Neuronal stem cell (in vitro differentiated cells): Measurements from ENCODE around the gene NPC1L1.

ENCODE experiments used
- DNase-seq: peaks from one replicate; pipeline ENCODE4 v3.0.0-alpha.2; 2013; ENCODE audit warnings: low spot score
- H2AFZ ChIP-seq: one replicate; pipeline ENCODE4 v1.6.1; 2013; ENCODE audit warnings: mild to moderate bottlenecking, low read length, inconsistent platforms
- H2AK5ac ChIP-seq: 2 replicates; pipeline ENCODE4 v1.6.1; 2013; ENCODE audit warnings: low read depth, mild to moderate bottlenecking, inconsistent platforms, low read length, moderate library complexity, mixed read lengths
- H2BK120ac ChIP-seq: 2 replicates; pipeline ENCODE4 v1.6.1; 2013; ENCODE audit warnings: low read depth, mild to moderate bottlenecking, inconsistent platforms, low read length, moderate library complexity, mixed read lengths
- H2BK12ac ChIP-seq: one replicate; pipeline ENCODE4 v1.6.1; 2013; ENCODE audit warnings: low read length, inconsistent platforms
- H2BK15ac ChIP-seq: 2 replicates; pipeline ENCODE4 v1.6.1; 2013; ENCODE audit warnings: mild to moderate bottlenecking, low read length, inconsistent platforms, mixed read lengths
- H2BK5ac ChIP-seq: one replicate; pipeline ENCODE4 v1.6.1; 2013; ENCODE audit warnings: inconsistent platforms, mild to moderate bottlenecking, low read length, moderate library complexity
- H3K14ac ChIP-seq: one replicate; pipeline ENCODE4 v1.6.1; 2013; ENCODE audit warnings: low read length, inconsistent platforms
- H3K18ac ChIP-seq: 2 replicates; pipeline ENCODE4 v1.6.1; 2013; ENCODE audit warnings: low read length, inconsistent platforms
- H3K23ac ChIP-seq: 2 replicates; pipeline ENCODE4 v1.6.1; 2013; ENCODE audit warnings: low read depth, mild to moderate bottlenecking, mixed read lengths, low read length, inconsistent platforms; ENCODE audit not compliant: poor library complexity
- H3K27ac ChIP-seq: replicated peaks from 3 replicates; pipeline ENCODE4 v1.5.1; 2013; ENCODE audit warnings: low read length, inconsistent platforms
- H3K27me3 ChIP-seq, 3 experiments: 2 replicates each; pipeline ENCODE4 v1.6.1; 2013; ENCODE audit warnings: low read length in 3 of 3, mild to moderate bottlenecking in 2 of 3, inconsistent platforms in 1 of 3, low read depth in 1 of 3, mixed read lengths in 1 of 3, moderate library complexity in 1 of 3; ENCODE audit not compliant: control insufficient read depth in 3 of 3, insufficient read depth in 3 of 3
- H3K36me3 ChIP-seq, 2 donors: replicated peaks in 1 of 2; 2 replicates each; pipeline ENCODE4 v1.6.1; 2013; ENCODE audit warnings: low read length in 2 of 2; ENCODE audit not compliant: control insufficient read depth in 2 of 2, insufficient read depth in 2 of 2
- H3K4ac ChIP-seq: 2 replicates; pipeline ENCODE4 v1.6.1; 2013; ENCODE audit warnings: inconsistent platforms, mild to moderate bottlenecking, low read length, moderate library complexity
- H3K4me1 ChIP-seq, 2 donors: 1 replicate in 1 of 2; 2 replicates in 1 of 2; pipeline ENCODE4 v1.6.1; 2013; ENCODE audit warnings: low read length in 2 of 2, low read depth in 1 of 2; ENCODE audit not compliant: control insufficient read depth in 2 of 2, insufficient read depth in 1 of 2
- H3K4me2 ChIP-seq: one replicate; pipeline ENCODE4 v1.6.1; 2013; ENCODE audit warnings: mild to moderate bottlenecking, low read length, inconsistent platforms; ENCODE audit not compliant: insufficient read depth, poor library complexity, severe bottlenecking
- H3K4me3 ChIP-seq, 2 donors: 2 replicates each; pipeline ENCODE4 v1.5.1; 2013; ENCODE audit warnings: low read length in 2 of 2, mild to moderate bottlenecking in 2 of 2, inconsistent platforms in 1 of 2, moderate library complexity in 1 of 2
- H3K79me1 ChIP-seq: one replicate; pipeline ENCODE4 v1.6.1; 2013; ENCODE audit warnings: low read depth, mild to moderate bottlenecking, inconsistent platforms, low read length, moderate library complexity
- H3K9ac ChIP-seq: one replicate; pipeline ENCODE4 v1.6.1; 2013; ENCODE audit warnings: mild to moderate bottlenecking, low read depth, low read length, inconsistent platforms; ENCODE audit not compliant: poor library complexity
- H3K9me3 ChIP-seq, 2 donors: replicated peaks in 1 of 2; 2 replicates each; pipeline versions ENCODE3 to v1.6.1; 2013; ENCODE audit warnings: low read length in 2 of 2, mild to moderate bottlenecking in 2 of 2, inconsistent platforms in 1 of 2, low read depth in 1 of 2, mixed read lengths in 1 of 2, moderate library complexity in 1 of 2; ENCODE audit not compliant: control insufficient read depth in 2 of 2, insufficient read depth in 1 of 2
- H4K8ac ChIP-seq: one replicate; pipeline ENCODE4 v1.6.1; 2013; ENCODE audit warnings: low read depth, mild to moderate bottlenecking, inconsistent platforms, low read length, moderate library complexity
- H4K91ac ChIP-seq: one replicate; pipeline ENCODE4 v1.6.1; 2013; ENCODE audit warnings: low read length, low read depth, mild to moderate bottlenecking, inconsistent platforms; ENCODE audit not compliant: poor library complexity
- WGBS, 2 donors: extraction: QIAGEN DNeasy Blood & Tissue Kit; methylation state at CpG; one replicate each; pipeline ENCODE4 v1.1.7; 2013; ENCODE audit warnings: missing lambda C conversion rate in 2 of 2, mixed read lengths in 1 of 2; ENCODE audit not compliant: insufficient read length in 2 of 2, insufficient replicate concordance in 1 of 2; ENCODE audit errors: extremely low coverage in 2 of 2; 5-methylcytosine and 5-hydroxymethylcytosine counted together

The NPC1L1 gene

GRCh38 chr7:44490351-44491200, 50.6 kb downstream of the NPC1L1 start, which contains the start of gene NUDCD3:
Gene NUDCD3 (minus strand): TSS chr7:44490658. CDS start chr7:44490600, 58 bp downstream.
- Histone ChIP-seq H3K18ac (peak within 1 kb of the TSS; percentile 98), H3K36me3 (peaks cover 4 to 29% of the 10 kb centered on the region in 2 donors), H4K8ac (no peak within 1 kb of the TSS), H3K9ac (peak within 1 kb of the TSS; percentile 97), H3K23ac (peak within 1 kb of the TSS; percentile 96), H3K4me3 (peak within 1 kb of the TSS; percentile 93 to 97), H3K14ac (peak within 1 kb of the TSS; percentile 47), H2BK15ac (no peak within 1 kb of the TSS), H3K9me3 (no peaks in the 10 kb centered on the region), H3K4me1 (peaks cover 5 to 6% of the 10 kb centered on the region in 2 donors), H2BK12ac (no peak within 1 kb of the TSS), H3K27ac (peak within 1 kb of the TSS; percentile 99), H2BK120ac (no peak within 1 kb of the TSS), H3K79me1 (peaks cover 10% of the 10 kb centered on the region), H4K91ac (peak within 1 kb of the TSS; percentile 78), H2BK5ac (peak within 1 kb of the TSS; percentile 83), H3K27me3 (no peaks in the 10 kb centered on the region), H3K4me2 (peak within 1 kb of the TSS; percentile 83), H2AK5ac (no peak within 1 kb of the TSS), H3K4ac (no peak within 1 kb of the TSS), H2AFZ (peak within 1 kb of the TSS; percentile 98)
- peak; percentile 70 for DNase-seq
- no CpG with 5 or more reads among the region's 63 CpGs for WGBS, 2 donors

GRCh38 chr7:44489955-44490350, 51.2 kb downstream of the NPC1L1 start:
- peak overlapping the region; percentile 47 for H3K14ac ChIP-seq
- no peaks in the 10 kb centered on the region for H3K27me3 ChIP-seq
- peak overlapping the region; percentile 78 for H4K91ac ChIP-seq
- no peak overlapping the region for H2BK15ac ChIP-seq
- H2AK5ac ChIP-seq, result no peak overlapping the region
- peak overlapping the region; percentile 99 for H3K27ac ChIP-seq
- no peak overlapping the region for H2BK12ac ChIP-seq
- peak overlapping the region; percentile 83 for H2BK5ac ChIP-seq
- peaks cover 10% of the 10 kb centered on the region for H3K79me1 ChIP-seq
- H3K4me1 ChIP-seq, result peaks cover 5 to 6% of the 10 kb centered on the region in 2 donors
- no peak overlapping the region for H3K4ac ChIP-seq
- peak overlapping the region; percentile 98 for H2AFZ ChIP-seq
- WGBS, 2 donors, result no CpG with 5 or more reads among the region's 19 CpGs
- H3K4me2 ChIP-seq, result peak overlapping the region; percentile 83
- no peak overlapping the region for H2BK120ac ChIP-seq
- H3K4me3 ChIP-seq, result peak overlapping the region; percentile 93 to 97
- H3K23ac ChIP-seq, result peak overlapping the region; percentile 96
- no peak overlapping the region for H4K8ac ChIP-seq
- peak overlapping the region; percentile 94 for H3K18ac ChIP-seq
- H3K9me3 ChIP-seq, result peaks cover 0 to under 1% of the 10 kb centered on the region in 2 donors
- peak overlapping the region; percentile 97 for H3K9ac ChIP-seq
- no peak for DNase-seq
- H3K36me3 ChIP-seq, result peaks cover 7 to 35% of the 10 kb centered on the region in 2 donors

- DNase-seq, result no peak
- H3K4me2 ChIP-seq, result no peak overlapping the region
- peaks cover under 1 to 10% of the 10 kb centered on the region in 2 donors for H3K9me3 ChIP-seq
- no peak overlapping the region for H3K23ac ChIP-seq
- peak overlapping the region in 1 of 2 donors; percentile 93 for H3K4me3 ChIP-seq
- H2AFZ ChIP-seq, result no peak overlapping the region
- H3K4ac ChIP-seq, result no peak overlapping the region
- H4K8ac ChIP-seq, result no peak overlapping the region
- H2BK15ac ChIP-seq, result no peak overlapping the region
- no peak overlapping the region for H2BK120ac ChIP-seq
- peaks cover 10% of the 10 kb centered on the region for H3K79me1 ChIP-seq
- H2BK5ac ChIP-seq, result no peak overlapping the region
- peaks cover 17 to 45% of the 10 kb centered on the region in 2 donors for H3K36me3 ChIP-seq
- no peak overlapping the region for H2AK5ac ChIP-seq
- H3K4me1 ChIP-seq, result peaks cover 5 to 6% of the 10 kb centered on the region in 2 donors
- H2BK12ac ChIP-seq, result no peak overlapping the region
- H3K27me3 ChIP-seq, result no peaks in the 10 kb centered on the region
- H3K9ac ChIP-seq, result no peak overlapping the region
- H3K27ac ChIP-seq, result no peak overlapping the region
- no peak overlapping the region for H3K18ac ChIP-seq
- no peak overlapping the region for H3K14ac ChIP-seq
- no CpG with 5 or more reads among the region's 3 CpGs for WGBS, 2 donors
- H4K91ac ChIP-seq, result no peak overlapping the region
These were observed 52.2 kb downstream of the NPC1L1 start for GRCh38 chr7:44488955-44489354.

GRCh38 chr7:44486693-44487092, 54.4 kb downstream of the NPC1L1 start:
- no peak overlapping the region for H2BK15ac ChIP-seq

More at GRCh38 chr7:44486693-44487092, 54.4 kb downstream of the NPC1L1 start:
- Histone ChIP-seq H3K14ac (no peak overlapping the region), H3K4ac (no peak overlapping the region), H3K27ac (no peak overlapping the region), H3K27me3 (no peaks in the 10 kb centered on the region), H3K4me1 (peaks cover 5 to 6% of the 10 kb centered on the region in 2 donors), H3K4me2 (no peak overlapping the region), H2BK5ac (no peak overlapping the region), H3K9ac (no peak overlapping the region), H4K8ac (no peak overlapping the region), H3K79me1 (peaks cover 10% of the 10 kb centered on the region), H3K36me3 (peaks cover 22 to 68% of the 10 kb centered on the region in 2 donors), H2BK120ac (no peak overlapping the region), H3K18ac (no peak overlapping the region), H3K23ac (no peak overlapping the region), H2AFZ (no peak overlapping the region), H2AK5ac (no peak overlapping the region), H3K9me3 (peaks cover 2 to 28% of the 10 kb centered on the region in 2 donors), H4K91ac (no peak overlapping the region), H3K4me3 (no peak overlapping the region), H2BK12ac (no peak overlapping the region)
- DNase-seq, result no peak
- WGBS, 2 donors, result no CpG with 5 or more reads among the region's 1 CpG
